Pancreas (tissue), 10 donors: ENCODE results near the gene MUC22. TPM values are rescaled to one million over a fixed set of nuclear protein-coding genes. Genes with fewer than 3 reads are reported as not detected.

Experiments used
- ATAC-seq, 4 donors: fragments of 200-7000 bp; cut with Tn5 transposase; one replicate each; pipeline versions ENCODE4 v1.8.0 to v1.9.1; 2020; ENCODE audit warnings: mild to moderate bottlenecking in 4 of 4, moderate library complexity in 4 of 4
- DNase-seq, 6 donors: peaks; one replicate each; pipeline ENCODE4 v3.0.0-alpha.2; 2020
- FAIRE-seq: peaks from 2 replicates; lab custom pipeline; 2012; peaks lifted over from hg19 to GRCh38; lab: Jason Lieb, UNC
- H3K27ac ChIP-seq, 4 donors: fragments of 200-600 bp; sonication (generic); 1 replicate in 3 of 4; 2 replicates in 1 of 4; pipeline versions ENCODE4 v1.5.0 to v1.8.0; 2020
- H3K27me3 ChIP-seq, 4 donors: fragments of 200-600 bp; one replicate each; pipeline ENCODE4 v1.8.0; 2021
- H3K36me3 ChIP-seq, 3 donors: fragments of 200-600 bp; sonication (generic) in 1 of 3; one replicate each; pipeline versions ENCODE4 v1.5.0 to v1.8.0; 2020 to 2021
- H3K4me1 ChIP-seq, 3 donors: fragments of 200-600 bp; one replicate each; pipeline ENCODE4 v1.8.0; 2021
- H3K4me3 ChIP-seq, 4 donors: fragments of 200-600 bp; sonication (generic) in 2 of 4; one replicate each; pipeline versions ENCODE4 v1.5.0 to v1.8.0; 2020 to 2021
- H3K9me3 ChIP-seq, 4 donors: fragments of 200-600 bp; one replicate each; pipeline ENCODE4 v1.8.0; 2021
- WGBS, 2 donors: extraction: QIAGEN DNeasy Blood & Tissue Kit; methylation state at CpG; one replicate each; pipeline ENCODE4 v1.1.7; 2013; 5-methylcytosine and 5-hydroxymethylcytosine counted together
- intact Hi-C, 3 donors: fragments of 100-400 bp; cut with DNase I; formaldehyde crosslinking; loops; one replicate each; pipeline versions ENCODE4 v1.11.1 to v1.14.2; 2022
- polyA plus RNA-seq, 2 donors: library from polyadenylated mRNA; stranded (reverse); fragments of 200-250 nt; gene quantifications; one replicate each; pipeline ENCODE4 v1.2.3, GENCODE V29; 2013
- total RNA-seq, 6 donors: library from RNA; stranded (reverse); fragmentation: NEBNext Ultra II Directional in 4 of 6; extraction: Animal tissue kit (Norgen Biotek cat#: 25700) in 4 of 6; gene quantifications; one replicate each; pipeline versions ENCODE4 v1.2.1 to v1.2.4, GENCODE V29; 2021 to 2023
- TF ChIP-seq, protein P1 (sequence below), 4 donors: fragments of 200-600 bp; sonication (generic) in 3 of 4; IDR thresholded peaks; one replicate each; pipeline versions ENCODE4 v1.5.0 to v1.8.0; 2021; ENCODE audit warnings: antibody characterized with exemption in 4 of 4
- donor health status: healthy with polysubstance abuse.
- donor health status: DM: no; HTN: no; CAD: no; lungs with moderate emphysema.
- donor health status: DM: no; HTN: no; CAD: no.
- donor health status: control.
- donor health status: control.
- donor health status: Bipolar disorder and iron deficiency.
- donor health status: DM: yes; HTN: yes; CAD: no.
- donor health status: DM: no; HTN: no; CAD: no.
- donor health status: DM: no; HTN: no; CAD: no.
- donor health status: DM: yes; HTN: yes; CAD: no.

Gene MUC22
- total and polyA plus RNA-seq, 8 donors: 0.02 TPM; not detected in 7

DNA sequence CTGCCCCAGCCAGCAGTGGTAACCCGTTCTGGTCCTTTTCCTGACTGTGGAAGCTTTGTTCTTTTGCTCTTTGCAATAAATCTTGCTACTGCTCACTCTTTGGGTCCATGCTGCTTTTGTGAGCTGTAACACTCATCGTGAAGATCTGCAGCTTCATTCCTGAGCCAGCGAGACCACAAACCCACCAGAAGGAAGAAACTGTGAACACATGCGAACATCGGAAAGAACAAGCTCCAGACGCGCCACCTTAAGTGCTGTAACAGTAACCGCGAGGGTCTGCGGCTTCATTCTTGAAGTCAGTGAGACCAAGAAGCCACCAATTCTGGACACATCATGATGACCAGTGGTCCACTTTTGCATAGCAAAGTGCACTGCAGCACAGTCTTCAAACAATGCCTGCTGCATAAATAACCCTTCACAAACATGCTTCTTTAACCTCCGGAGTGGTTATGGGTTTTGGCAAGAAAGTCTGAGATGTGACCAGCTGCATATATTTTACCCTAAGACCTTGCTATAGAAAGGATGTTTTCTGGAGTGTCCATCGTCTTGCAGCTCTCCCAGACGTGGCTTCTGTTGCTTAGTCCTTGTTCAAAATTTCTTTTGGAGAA is 8.9 kb upstream of the MUC22 start:
- WGBS, 2 donors: 82 to 84% methylated on average over 13 of the region's 13 CpGs
- Histone ChIP-seq H3K27me3 (no peaks in the 10 kb centered on the region), H3K4me3 (no peak overlapping the region), H3K9me3 (no peaks in the 10 kb centered on the region), H3K27ac (no peak overlapping the region), H3K36me3 (no peaks in the 10 kb centered on the region), H3K4me1 (peaks cover 0 to 3% (median 0%) of the 10 kb centered on the region in 3 donors)
- DNase-seq (no peak), FAIRE-seq (no peak), ATAC-seq (no peak)
- TF ChIP-seq, protein P1, sequence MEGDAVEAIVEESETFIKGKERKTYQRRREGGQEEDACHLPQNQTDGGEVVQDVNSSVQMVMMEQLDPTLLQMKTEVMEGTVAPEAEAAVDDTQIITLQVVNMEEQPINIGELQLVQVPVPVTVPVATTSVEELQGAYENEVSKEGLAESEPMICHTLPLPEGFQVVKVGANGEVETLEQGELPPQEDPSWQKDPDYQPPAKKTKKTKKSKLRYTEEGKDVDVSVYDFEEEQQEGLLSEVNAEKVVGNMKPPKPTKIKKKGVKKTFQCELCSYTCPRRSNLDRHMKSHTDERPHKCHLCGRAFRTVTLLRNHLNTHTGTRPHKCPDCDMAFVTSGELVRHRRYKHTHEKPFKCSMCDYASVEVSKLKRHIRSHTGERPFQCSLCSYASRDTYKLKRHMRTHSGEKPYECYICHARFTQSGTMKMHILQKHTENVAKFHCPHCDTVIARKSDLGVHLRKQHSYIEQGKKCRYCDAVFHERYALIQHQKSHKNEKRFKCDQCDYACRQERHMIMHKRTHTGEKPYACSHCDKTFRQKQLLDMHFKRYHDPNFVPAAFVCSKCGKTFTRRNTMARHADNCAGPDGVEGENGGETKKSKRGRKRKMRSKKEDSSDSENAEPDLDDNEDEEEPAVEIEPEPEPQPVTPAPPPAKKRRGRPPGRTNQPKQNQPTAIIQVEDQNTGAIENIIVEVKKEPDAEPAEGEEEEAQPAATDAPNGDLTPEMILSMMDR (IDR thresholded peaks at IDR 0.05): no peak
- intact Hi-C loops: no loop called here

DNA sequence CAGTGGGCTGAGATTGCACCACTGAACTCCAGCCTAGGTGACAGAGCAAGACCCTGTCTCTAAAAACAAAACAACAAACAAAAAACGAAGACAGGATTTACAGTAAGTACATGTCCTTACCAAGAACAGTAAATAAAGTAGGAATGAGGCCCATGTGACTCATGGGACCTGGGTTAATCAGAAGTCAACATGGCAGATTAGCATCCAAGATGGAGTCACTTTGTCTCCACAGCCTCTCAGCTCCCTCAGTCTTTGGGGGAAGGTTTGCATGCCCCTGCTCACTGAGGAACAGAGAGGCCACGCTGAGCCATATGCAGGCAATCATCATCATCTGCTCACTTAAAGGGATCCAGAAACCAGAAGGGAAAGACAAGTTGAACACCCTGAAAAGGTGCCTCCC is 7.8 kb upstream of the MUC22 start:
- Histone ChIP-seq H3K4me3 (no peak overlapping the region), H3K27ac (no peak overlapping the region), H3K4me1 (peaks cover 0 to 3% (median 0%) of the 10 kb centered on the region in 3 donors), H3K27me3 (no peaks in the 10 kb centered on the region), H3K9me3 (no peaks in the 10 kb centered on the region), H3K36me3 (no peaks in the 10 kb centered on the region)
- DNase-seq (no peak), FAIRE-seq (no peak), ATAC-seq (no peak)
- TF ChIP-seq, protein P1 (IDR thresholded peaks at IDR 0.05): no peak
- intact Hi-C loops: no loop called here
- WGBS, 2 donors: 50 to 63% methylated on average over 2 of the region's 2 CpGs

DNA sequence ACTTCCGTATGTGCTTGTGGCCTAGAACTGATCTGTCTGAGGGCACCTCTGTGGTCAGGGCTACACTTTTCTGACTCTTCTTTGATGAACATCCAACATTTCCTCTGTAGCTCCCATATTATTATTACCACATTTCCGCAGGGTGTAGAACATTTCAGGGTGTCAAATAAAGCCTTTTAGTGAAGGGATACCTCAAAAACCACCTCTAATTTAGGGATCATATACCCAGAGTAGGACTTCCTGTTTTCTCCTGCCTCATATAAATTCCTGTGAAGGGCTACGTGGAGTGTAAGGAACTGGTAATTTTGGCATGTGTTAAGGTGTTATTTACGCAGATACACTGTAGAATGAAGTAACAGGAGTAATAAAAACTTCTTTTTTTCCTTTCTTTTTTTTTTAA is 5.5 kb upstream of the MUC22 start:
- no peak overlapping the region for H3K4me3 ChIP-seq
- H3K9me3 ChIP-seq: no peaks in the 10 kb centered on the region
- intact Hi-C loops: no loop called here
- 77 to 78% methylated on average over 4 of the region's 4 CpGs for WGBS, 2 donors
- H3K4me1 ChIP-seq: peaks cover 0 to 3% (median 0%) of the 10 kb centered on the region in 3 donors
- TF ChIP-seq, protein P1 (IDR thresholded peaks at IDR 0.05): no peak
- H3K27ac ChIP-seq: peak overlapping the region in 1 of 4 donors; percentile 20
- DNase-seq (no peak), FAIRE-seq (no peak), ATAC-seq (no peak)
- H3K36me3 ChIP-seq: no peaks in the 10 kb centered on the region
- no peaks in the 10 kb centered on the region for H3K27me3 ChIP-seq

DNA sequence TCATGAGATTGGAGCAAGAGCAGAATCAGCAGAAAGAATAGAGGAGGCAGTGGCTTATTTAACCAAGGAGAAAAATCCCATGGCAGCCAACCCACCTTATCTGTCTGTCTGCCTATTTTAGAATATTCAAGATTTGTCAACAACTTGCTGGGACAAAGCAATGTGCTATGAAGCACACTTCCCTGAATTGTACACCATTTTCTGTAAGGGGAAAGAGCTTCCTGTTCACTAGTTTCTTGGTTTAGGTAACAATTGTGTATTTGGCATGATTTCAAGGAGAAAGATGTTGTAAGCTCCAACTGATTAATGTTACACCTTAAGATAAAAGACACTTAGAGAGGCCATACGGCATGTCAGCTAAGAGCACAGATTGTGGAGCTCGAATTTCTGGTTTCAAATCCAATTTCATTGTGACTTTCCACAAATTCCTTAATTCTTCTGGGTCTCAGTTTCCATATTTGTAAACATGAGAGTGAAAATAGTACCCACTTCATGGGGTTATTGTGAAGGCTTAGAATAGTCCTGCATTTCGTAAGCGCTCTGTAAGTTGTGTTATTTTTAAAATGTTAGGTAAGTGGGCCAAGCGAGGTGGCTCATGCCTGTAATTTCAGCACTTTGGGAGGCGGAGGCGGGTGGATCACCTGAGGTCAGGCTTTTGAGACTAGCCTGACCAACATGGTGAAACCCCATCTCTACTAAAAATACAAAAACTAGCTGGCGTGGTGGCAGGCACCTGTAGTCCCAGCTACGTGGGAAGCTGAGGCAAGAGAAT is 4.8 kb upstream of the MUC22 start:
- FAIRE-seq: no peak
- no peaks in the 10 kb centered on the region for H3K36me3 ChIP-seq
- peak in 3 of 4 donors; percentile 26 to 55 (median 29) for ATAC-seq
- no peak for DNase-seq
- H3K4me1 ChIP-seq: peaks cover 0 to 3% (median 0%) of the 10 kb centered on the region in 3 donors
- TF ChIP-seq, protein P1 (IDR thresholded peaks at IDR 0.05): no peak
- no peaks in the 10 kb centered on the region for H3K9me3 ChIP-seq
- 74 to 76% methylated on average over 9 of the region's 9 CpGs for WGBS, 2 donors
- H3K4me3 ChIP-seq: no peak overlapping the region
- H3K27ac ChIP-seq: peak overlapping the region in 1 of 4 donors; percentile 20
- intact Hi-C loops: no loop called here
- no peaks in the 10 kb centered on the region for H3K27me3 ChIP-seq

DNA sequence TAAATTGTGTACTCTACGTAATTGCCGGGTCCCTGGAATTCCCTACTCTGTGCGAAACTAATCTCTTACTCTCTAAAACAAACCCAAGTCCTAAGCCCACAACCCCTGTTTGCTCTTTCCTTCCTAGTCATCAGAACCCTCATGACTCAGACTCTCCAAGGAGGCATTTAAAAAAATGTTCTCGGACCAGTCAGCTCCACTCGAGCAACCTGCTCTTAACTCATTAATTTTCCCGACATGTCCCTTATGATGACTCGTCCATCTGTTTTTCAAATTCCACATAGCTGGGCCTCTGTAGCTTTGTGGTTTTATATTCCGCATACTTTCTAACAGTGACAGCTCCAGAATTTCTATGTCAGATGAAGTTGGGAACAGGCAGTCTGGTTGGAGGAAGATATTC is 2.6 kb upstream of the MUC22 start:
- no peaks in the 10 kb centered on the region for H3K27me3 ChIP-seq
- TF ChIP-seq, protein P1 (IDR thresholded peaks at IDR 0.05): no peak
- no peak for FAIRE-seq
- ATAC-seq: peak in 2 of 4 donors; percentile 64 to 74
- intact Hi-C loops: no loop called here
- H3K36me3 ChIP-seq: no peaks in the 10 kb centered on the region
- WGBS, 2 donors: 54 to 66% methylated on average over 8 of the region's 8 CpGs
- H3K4me3 ChIP-seq: no peak overlapping the region
- peak overlapping the region in 1 of 4 donors; percentile 21 for H3K27ac ChIP-seq
- DNase-seq: no peak
- peaks cover 0 to 3% (median 0%) of the 10 kb centered on the region in 3 donors for H3K4me1 ChIP-seq
- H3K9me3 ChIP-seq: no peaks in the 10 kb centered on the region
